ENCODE data around the gene TNNC2. TPM values are rescaled to one million over a fixed set of nuclear protein-coding genes. Genes with fewer than 3 reads are reported as not detected.

Gene TNNC2
- polyA plus RNA-seq, 2 of the 4 experiments (the other 2 are of a cell fraction) = 0.23 TPM; not detected in 1

- no peak for TF ChIP-seq HEYL (CRISPR knock-in tag; IDR thresholded peaks at IDR 0.05)
Observed at GRCh38 chr20:45835329-45835765, 8.2 kb upstream of the TNNC2 start (continued).

GRCh38 chr20:45834797-45835161 lies 7.7 kb upstream of the TNNC2 start:
- DNase-seq (ENCODE audit: low read depth in 1 of 2, low spot score in 1 of 2) = no peak
- peak overlapping the region; percentile 81 for H3K4me2 ChIP-seq
- peaks cover 17% of the 10 kb centered on the region; the same call in 2 of the 3 replicates for H3K4me1 ChIP-seq
- peak overlapping the region; percentile 73 for H3K4me3 ChIP-seq
- H3K9me3 ChIP-seq = no peaks in the 10 kb centered on the region
- ChIA-PET POLR2A (interaction anchor here (1.1 to 2.2 kb wide), 6 partner anchors 9 to 100 kb away, joined by 3 to 12 read pairs (median 4); partner anchors contain the start of genes PCIF1, UBE2C and ZSWIM1), CTCF (interaction anchor here (1.1 to 2.1 kb wide), 4 partner anchors 10 to 136 kb away, joined by 3 to 8 read pairs (median 4); no protein-coding TSS in a partner anchor)
- no peak for ATAC-seq
- 93% methylated on average over 13 of the region's 14 CpGs for WGBS (ENCODE audit: missing lambda C conversion rate)
- no peak for FAIRE-seq
- H3K27ac ChIP-seq = peak overlapping the region in 1 of 2 experiments; percentile 93; a peak in 2 of 6 replicates
- TF ChIP-seq SMC3 (IDR thresholded peaks at IDR 0.05) = no peak
- TF ChIP-seq PHF8 (IDR thresholded peaks at IDR 0.05; ENCODE audit: borderline replicate concordance, low read depth) = no peak
- TF ChIP-seq HEYL (CRISPR knock-in tag; IDR thresholded peaks at IDR 0.05) = no peak
- TF ChIP-seq HOXA7 (CRISPR knock-in tag; IDR thresholded peaks at IDR 0.05) = no peak
- TF ChIP-seq EHF (CRISPR knock-in tag; IDR thresholded peaks at IDR 0.05) = no peak
- no peak for TF ChIP-seq ZC3H11A (IDR thresholded peaks at IDR 0.05)
- TF ChIP-seq POLR2A (IDR thresholded peaks at IDR 0.05; ENCODE audit: low read length) = no peak
- TF ChIP-seq MAX (IDR thresholded peaks at IDR 0.05) = no peak

- Histone ChIP-seq H3K27ac (peak overlapping the region; percentile 87 to 93), H3K4me1 (peaks cover 17% of the 10 kb centered on the region; the same call in 2 of the 3 replicates), H3K4me3 (peak overlapping the region; percentile 73), H3K4me2 (peak overlapping the region; percentile 81), H3K9me3 (no peaks in the 10 kb centered on the region)
- ChIA-PET CTCF (interaction anchor here (0.7 to 2.1 kb wide), 9 partner anchors 9 to 138 kb away, joined by 3 to 8 read pairs (median 3); partner anchors contain the start of gene ZNF335), POLR2A (interaction anchor here (0.5 to 2.2 kb wide), 9 partner anchors 10 to 141 kb away, joined by 3 to 12 read pairs (median 3); partner anchors contain the start of genes CTSA, DNTTIP1, NEURL2 and PCIF1)
- TF ChIP-seq EP300 (IDR thresholded peaks at IDR 0.05) (no peak), POLR2A (IDR thresholded peaks at IDR 0.05; ENCODE audit: low read length) (peak; percentile 68), BCL3 (IDR thresholded peaks at IDR 0.05) (0 out of 3 replicates have a peak, but pooled peaks have one; percentile 57), FOXS1 (CRISPR knock-in tag; IDR thresholded peaks at IDR 0.05) (no peak), REST (IDR thresholded peaks at IDR 0.05) (0 out of 2 replicates have a peak, but pooled peaks have one; percentile 6), JUN (IDR thresholded peaks at IDR 0.05) (peak; percentile 65 to 81; a peak in 3 of 5 replicates), E2F6 (IDR thresholded peaks at IDR 0.05; ENCODE audit: borderline replicate concordance, low read depth) (peak; percentile 95), ATOH8 (CRISPR knock-in tag; IDR thresholded peaks at IDR 0.05; ENCODE audit: low read depth) (no peak), ZNF302 (CRISPR knock-in tag; IDR thresholded peaks at IDR 0.05) (no peak), MAX (IDR thresholded peaks at IDR 0.05) (peak; percentile 81), PHF8 (IDR thresholded peaks at IDR 0.05; ENCODE audit: borderline replicate concordance, low read depth) (peak; percentile 83)
- DNase-seq (ENCODE audit: low read depth in 1 of 2, low spot score in 1 of 2) = peak; percentile 66 to 75
- ATAC-seq = peak; percentile 86 to 90
- no peak for FAIRE-seq
- WGBS (ENCODE audit: missing lambda C conversion rate) = 43% methylated on average over 9 of the region's 71 CpGs
Observed at GRCh38 chr20:45833883-45834796, 7.0 kb upstream of the TNNC2 start.
